ENCODE measurements around the gene VWA7. TPM values are rescaled to one million over a fixed set of nuclear protein-coding genes. Genes with fewer than 3 reads are reported as not detected.

VWA7 gene
- total RNA-seq, 1 donor from 2014 or later = 3.0 TPM

DNA sequence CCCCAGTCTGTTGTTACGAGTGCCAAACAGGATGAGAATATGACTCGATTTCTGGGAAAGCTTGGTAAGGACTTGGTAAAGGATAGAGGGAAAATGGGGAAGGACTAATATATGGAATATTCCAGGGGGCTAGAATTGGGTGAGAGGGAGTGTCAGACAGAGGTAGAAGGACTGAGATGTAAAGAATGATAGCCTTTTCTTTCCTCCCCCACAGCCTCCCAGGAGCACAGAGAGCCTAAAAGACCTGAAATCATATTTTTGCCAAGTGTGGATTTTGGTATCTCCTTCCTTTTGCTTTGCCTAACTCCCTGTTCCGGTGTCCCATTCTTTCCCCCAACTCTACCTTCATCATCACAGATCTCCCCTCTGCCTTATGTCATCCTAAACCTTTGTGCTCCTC lies 34.2 kb downstream of the VWA7 start:
- no peak overlapping the region for H3K27ac Mint-ChIP-seq
- H3K36me3 Mint-ChIP-seq (ENCODE audit: low read depth) = peaks cover 52% of the 10 kb centered on the region
- H3K4me3 Mint-ChIP-seq = no peak overlapping the region

DNA sequence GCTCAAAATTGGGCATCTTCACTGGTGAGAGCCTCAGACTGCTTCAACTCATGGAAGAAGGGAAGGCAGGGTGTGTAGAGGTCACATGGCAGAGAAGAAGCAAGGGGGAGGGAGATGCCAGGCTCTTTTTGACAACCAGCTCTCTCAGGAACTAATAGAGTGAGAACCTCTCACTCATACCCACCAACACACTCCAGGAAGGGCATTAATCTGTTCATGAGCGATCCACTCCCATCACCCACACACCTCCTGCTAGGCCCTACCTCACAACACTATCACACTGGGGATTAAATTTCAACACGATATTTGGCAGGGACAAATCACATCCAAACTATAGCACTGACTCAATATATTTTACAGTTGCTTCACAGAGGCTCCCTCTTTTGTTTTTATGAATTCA lies 35.3 kb downstream of the VWA7 start:
- Mint-ChIP-seq H3K4me1 (peaks cover 56% of the 10 kb centered on the region), H3K27ac (peak overlapping the region; percentile 67), H3K9me3 (no peaks in the 10 kb centered on the region), H3K36me3 (ENCODE audit: low read depth) (peaks cover 44% of the 10 kb centered on the region), H3K27me3 (no peaks in the 10 kb centered on the region), H3K4me3 (peak overlapping the region; percentile 98)
- intact Hi-C loops (cut with micrococcal nuclease) = no loop called here
- no peak for DNase-seq

More for the DNA sequence above, 34.2 kb downstream of the VWA7 start:
- Mint-ChIP-seq H3K27me3 (no peaks in the 10 kb centered on the region), H3K4me1 (peaks cover 47% of the 10 kb centered on the region), H3K9me3 (no peaks in the 10 kb centered on the region)
- intact Hi-C loops (cut with micrococcal nuclease) = no loop called here
- no peak for DNase-seq

DNA sequence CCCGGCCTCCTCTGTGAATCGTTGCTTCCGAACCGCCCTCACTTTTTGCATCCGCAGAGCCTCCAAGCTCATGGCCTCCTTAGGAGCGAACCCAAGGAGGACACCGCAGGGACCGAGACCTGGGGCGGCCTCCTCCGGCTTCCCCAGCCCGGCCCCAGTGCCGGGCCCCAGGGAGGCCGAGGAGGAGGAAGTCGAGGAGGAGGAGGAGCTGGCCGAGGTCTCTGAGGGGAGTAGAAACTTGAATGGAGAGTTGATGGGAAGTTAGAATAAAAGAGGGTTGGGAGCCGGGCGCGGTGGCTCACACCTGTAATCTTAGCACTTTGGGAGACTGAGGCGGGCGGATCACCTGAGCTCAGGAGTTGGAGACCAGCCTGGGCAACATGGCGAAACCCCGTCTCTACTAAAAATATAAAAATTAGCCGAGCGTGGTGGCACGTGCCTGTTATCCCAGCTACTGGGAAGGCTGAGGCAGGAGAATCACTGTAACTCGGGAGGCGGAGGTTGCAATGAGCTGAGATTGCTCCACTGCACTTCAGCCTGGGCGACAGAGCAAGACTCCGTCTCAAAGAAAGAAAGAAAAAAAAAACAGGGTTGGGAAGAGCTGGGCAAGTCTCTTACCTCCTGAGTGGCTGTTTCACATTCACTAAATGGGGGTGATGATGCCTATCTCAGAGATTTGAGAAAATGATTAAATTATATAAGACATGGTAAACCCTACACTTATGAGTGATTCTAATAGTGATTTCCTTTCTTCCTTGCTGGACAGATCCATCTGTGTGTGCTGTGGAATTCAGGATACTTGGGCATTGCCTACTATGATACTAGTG lies 36.5 kb downstream of the VWA7 start:
- H3K27me3 Mint-ChIP-seq = no peaks in the 10 kb centered on the region
- peaks cover 58% of the 10 kb centered on the region for H3K4me1 Mint-ChIP-seq
- peak overlapping the region; percentile 98 for H3K4me3 Mint-ChIP-seq
- no peaks in the 10 kb centered on the region for H3K9me3 Mint-ChIP-seq
- peak; percentile 87 for DNase-seq
- peaks cover 50% of the 10 kb centered on the region for H3K36me3 Mint-ChIP-seq (ENCODE audit: low read depth)
- H3K27ac Mint-ChIP-seq = peak overlapping the region; percentile 93
- intact Hi-C loops (cut with micrococcal nuclease) = no loop called here

DNA sequence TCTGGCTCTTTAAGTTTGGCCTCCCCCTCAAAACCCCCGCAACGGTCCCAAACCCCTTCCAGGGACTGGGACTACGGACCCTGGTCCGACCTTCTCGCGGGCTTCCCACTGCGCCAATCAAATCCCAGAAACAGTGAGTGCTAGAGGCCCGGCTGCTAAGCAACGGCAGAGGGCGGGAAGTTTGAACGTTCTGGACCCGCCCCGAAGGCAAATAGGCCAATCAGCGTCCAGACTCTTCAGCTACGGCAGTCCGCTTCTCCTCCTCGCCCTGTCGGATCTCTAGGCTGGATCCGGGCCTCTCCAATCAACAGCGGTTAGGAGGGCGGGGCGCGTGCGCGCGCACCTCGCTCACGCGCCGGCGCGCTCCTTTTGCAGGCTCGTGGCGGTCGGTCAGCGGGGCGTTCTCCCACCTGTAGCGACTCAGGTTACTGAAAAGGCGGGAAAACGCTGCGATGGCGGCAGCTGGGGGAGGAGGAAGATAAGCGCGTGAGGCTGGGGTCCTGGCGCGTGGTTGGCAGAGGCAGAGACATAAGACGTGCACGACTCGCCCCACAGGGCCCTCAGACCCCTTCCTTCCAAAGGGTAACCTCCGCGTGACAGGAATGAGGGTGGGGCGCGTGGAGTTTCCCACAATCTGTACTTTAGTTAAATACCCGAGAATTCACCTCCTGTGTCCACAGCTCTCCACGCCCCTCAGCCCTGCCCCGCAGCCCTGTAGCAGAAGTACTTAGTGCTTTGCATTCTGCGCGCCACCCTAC lies 37.3 kb downstream of the VWA7 start, which contains the start of gene MSH5:
Gene MSH5 (plus strand): TSS at position 367 of the 758 bp plus-strand sequence. CDS start 462 bp downstream, outside the sequence.
- H3K4me3 Mint-ChIP-seq = peak within 1 kb of the TSS; percentile 98
- DNase-seq = peak; percentile 99
- H3K9me3 Mint-ChIP-seq = no peaks in the 10 kb centered on the region
- H3K27me3 Mint-ChIP-seq = no peaks in the 10 kb centered on the region
- intact Hi-C loops (cut with micrococcal nuclease) = loop anchor here (1.0 to 10.0 kb wide), 8 partner anchors 29 to 1575 kb away; partner anchors contain the start of genes ATP6V1G2, HSD17B8, LTB and LY6G5C
- H3K36me3 Mint-ChIP-seq (ENCODE audit: low read depth) = peaks cover 50% of the 10 kb centered on the region
- H3K27ac Mint-ChIP-seq = peak within 1 kb of the TSS; percentile 93
- H3K4me1 Mint-ChIP-seq = peaks cover 54% of the 10 kb centered on the region

DNA sequence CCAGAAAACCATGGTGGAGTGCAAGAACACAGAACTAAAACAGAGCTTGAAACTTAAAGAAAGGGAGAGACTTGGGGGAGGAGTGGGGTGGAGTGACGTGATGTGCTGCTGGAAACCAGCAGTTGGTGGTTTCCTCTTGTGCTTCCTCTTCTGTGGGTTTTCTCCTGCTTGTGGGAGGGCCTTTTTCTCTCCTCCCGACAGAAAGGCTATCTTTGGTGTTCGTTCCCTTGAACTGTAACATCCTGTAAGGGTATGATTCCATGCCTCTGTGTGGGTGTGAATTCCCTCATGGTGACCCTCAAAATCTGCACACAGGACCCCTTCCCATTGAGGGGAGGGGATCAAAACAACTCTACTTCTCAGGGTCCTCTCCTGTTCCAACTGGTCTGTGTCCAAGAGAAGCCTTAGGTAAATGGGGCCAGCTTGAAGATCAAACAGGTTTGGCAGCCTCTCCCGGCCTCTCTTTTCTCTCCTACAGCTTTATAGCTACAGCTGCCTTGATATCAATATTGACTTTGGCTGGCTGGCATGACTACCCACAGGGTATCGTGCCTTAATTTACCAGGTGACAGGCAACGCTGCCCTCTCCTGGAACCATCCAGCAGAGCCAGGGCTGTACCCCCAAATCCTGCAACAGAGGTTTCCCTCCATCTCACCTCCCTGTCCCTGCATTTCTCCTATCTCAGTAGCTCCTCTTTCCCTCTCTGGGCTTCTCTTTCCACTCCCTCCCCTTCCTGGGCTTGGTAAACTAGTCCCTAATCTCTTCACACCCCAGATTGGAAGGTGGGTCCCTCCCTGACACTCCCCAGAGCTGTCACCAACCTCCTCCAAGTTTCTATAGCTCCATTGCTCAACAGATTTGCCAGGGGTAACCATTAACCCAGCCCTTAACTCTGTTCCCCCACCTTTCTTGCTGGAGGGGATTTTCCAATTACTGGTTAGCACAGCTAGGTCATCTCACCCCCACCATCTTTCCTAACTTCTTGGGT lies 38.8 kb downstream of the VWA7 start:
- intact Hi-C loops (cut with micrococcal nuclease) = loop anchor here (1.0 to 10.0 kb wide), 9 partner anchors 9 to 1577 kb away; partner anchors contain the start of genes ATP6V1G2, DDAH2, GPANK1 and HSD17B8
- H3K27ac Mint-ChIP-seq = peak overlapping the region; percentile 93
- H3K27me3 Mint-ChIP-seq = no peaks in the 10 kb centered on the region
- peaks cover 56% of the 10 kb centered on the region for H3K36me3 Mint-ChIP-seq (ENCODE audit: low read depth)
- peak; percentile 92 for DNase-seq
- H3K4me1 Mint-ChIP-seq = peaks cover 65% of the 10 kb centered on the region
- H3K4me3 Mint-ChIP-seq = peak overlapping the region; percentile 98
- H3K9me3 Mint-ChIP-seq = no peaks in the 10 kb centered on the region

DNA sequence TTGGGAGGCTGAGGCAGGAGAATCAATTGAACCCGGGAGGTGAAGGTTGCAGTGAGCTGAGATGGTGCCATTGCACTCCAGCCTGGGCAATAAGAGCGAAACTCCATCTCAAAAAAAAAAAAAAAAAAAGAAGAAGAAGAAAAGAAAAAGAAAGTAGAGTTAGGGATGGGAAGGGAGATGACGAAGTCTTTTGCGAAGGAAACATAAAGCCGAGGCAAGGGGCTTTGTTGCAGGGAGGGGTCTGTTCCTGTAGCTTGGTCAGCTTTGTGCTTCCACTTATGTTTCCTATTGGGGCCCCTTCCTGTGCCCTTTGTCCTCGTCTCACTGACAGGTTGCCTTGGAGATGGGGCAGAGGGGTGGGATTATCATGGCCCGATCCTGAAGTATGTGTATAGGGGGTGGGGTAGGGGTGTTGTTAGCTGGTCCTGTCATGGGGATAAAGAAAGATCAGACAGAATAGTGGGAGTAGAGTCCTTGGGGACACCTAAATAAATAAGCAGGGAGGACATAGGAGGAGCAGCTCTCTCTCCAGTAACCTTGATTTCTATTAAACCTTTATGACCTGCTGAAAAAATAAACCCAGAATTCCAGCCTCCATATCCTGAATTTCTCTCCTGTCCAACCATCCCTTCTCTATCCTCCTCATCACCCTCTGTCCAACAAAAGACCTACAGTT lies 39.7 kb downstream of the VWA7 start:
- Mint-ChIP-seq H3K9me3 (no peaks in the 10 kb centered on the region), H3K4me3 (peak overlapping the region; percentile 98), H3K27me3 (no peaks in the 10 kb centered on the region), H3K27ac (peak overlapping the region; percentile 93), H3K36me3 (ENCODE audit: low read depth) (peaks cover 51% of the 10 kb centered on the region), H3K4me1 (peaks cover 64% of the 10 kb centered on the region)
- peak; percentile 80 for DNase-seq
- intact Hi-C loops (cut with micrococcal nuclease) = loop anchor here (2.0 to 10.0 kb wide), 5 partner anchors 73 to 1577 kb away; partner anchors contain the start of genes ATP6V1G2, GPANK1, HSD17B8 and LTB

DNA sequence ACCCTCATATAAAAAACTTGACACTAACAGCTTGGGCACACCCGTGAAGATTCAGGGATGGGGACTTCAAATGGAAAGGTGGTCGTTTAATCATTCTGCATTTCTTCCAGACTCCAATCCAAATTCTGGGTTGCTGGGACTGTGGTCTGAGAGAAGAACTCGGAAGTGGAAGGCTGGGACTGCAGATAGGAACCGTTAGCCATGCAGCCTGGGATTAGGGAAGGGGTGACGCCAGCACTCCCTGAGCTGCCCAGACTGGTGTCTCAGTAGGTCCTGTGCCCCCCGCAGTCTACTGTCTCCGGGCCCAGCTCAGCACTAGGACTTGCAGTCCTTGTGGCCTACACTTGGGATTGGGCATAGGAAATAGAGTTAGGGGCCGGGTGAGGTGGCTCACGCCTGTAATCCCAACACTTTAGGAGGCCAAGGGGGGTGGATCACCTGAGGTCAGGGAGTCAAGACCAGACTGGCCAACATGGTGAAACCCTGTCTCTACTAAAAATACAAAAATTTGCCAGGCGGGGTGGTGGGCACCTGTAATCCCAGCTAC lies 40.3 kb downstream of the VWA7 start:
- Mint-ChIP-seq H3K36me3 (ENCODE audit: low read depth) (peaks cover 53% of the 10 kb centered on the region), H3K27ac (peak overlapping the region; percentile 93), H3K4me3 (peak overlapping the region; percentile 98), H3K9me3 (no peaks in the 10 kb centered on the region), H3K27me3 (no peaks in the 10 kb centered on the region), H3K4me1 (peaks cover 68% of the 10 kb centered on the region)
- peak; percentile 70 for DNase-seq
- intact Hi-C loops (cut with micrococcal nuclease) = loop anchor here (1.0 to 10.0 kb wide), 6 partner anchors 34 to 1578 kb away; partner anchors contain the start of genes ABHD16A, ATP6V1G2, GPANK1 and HSD17B8

DNA sequence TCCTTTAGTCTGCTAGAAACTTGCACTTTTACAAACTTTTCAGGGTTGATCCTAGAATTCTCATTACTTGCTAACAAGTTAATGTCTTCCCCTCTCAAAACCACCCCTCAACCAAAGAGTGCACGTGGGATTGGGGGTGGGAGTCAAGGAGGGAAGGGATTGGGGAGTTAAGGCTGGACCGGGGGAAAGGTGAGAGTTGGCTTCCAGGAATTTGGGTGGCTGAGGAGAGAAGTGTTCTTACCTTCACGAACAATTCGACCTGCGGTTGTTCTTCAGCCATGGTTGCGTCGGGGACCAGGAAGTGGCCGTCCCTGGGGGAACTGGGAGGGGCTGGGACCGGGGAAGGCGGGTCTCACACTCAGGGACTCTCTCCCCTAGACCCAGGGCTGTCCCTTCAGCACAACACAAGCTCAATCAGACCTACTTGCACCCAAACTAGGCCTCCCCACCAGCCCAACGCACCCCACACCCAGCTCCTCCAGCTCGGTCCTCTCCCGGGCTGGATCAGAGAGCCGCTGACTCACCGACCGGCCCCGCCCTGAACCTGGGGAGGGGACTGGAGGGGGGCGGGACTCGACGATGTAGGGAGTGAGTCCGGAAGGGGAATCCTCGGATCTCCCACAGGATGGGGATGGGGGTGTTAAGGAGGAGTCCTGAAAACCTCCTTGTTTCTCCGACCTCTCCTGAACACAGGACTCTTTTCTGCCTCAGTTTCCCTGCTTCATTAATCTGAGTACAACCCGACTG lies 40.9 kb downstream of the VWA7 start, which contains the start of gene CLIC1:
Gene CLIC1 (minus strand): TSS at position 510 of the 747 bp plus-strand sequence. CDS start 230 bp downstream, at position 280.
- intact Hi-C loops (cut with micrococcal nuclease) = loop anchor here (1.0 to 10.0 kb wide), 6 partner anchors 33 to 1579 kb away; partner anchors contain the start of genes ABHD16A, ATP6V1G2, GPANK1 and HSD17B8
- peaks cover 51% of the 10 kb centered on the region for H3K36me3 Mint-ChIP-seq (ENCODE audit: low read depth)
- H3K27me3 Mint-ChIP-seq = no peaks in the 10 kb centered on the region
- peak; percentile 95 for DNase-seq
- peaks cover 64% of the 10 kb centered on the region for H3K4me1 Mint-ChIP-seq
- H3K9me3 Mint-ChIP-seq = no peaks in the 10 kb centered on the region
- H3K27ac Mint-ChIP-seq = peak within 1 kb of the TSS; percentile 93
- H3K4me3 Mint-ChIP-seq = peak within 1 kb of the TSS; percentile 98

DNA sequence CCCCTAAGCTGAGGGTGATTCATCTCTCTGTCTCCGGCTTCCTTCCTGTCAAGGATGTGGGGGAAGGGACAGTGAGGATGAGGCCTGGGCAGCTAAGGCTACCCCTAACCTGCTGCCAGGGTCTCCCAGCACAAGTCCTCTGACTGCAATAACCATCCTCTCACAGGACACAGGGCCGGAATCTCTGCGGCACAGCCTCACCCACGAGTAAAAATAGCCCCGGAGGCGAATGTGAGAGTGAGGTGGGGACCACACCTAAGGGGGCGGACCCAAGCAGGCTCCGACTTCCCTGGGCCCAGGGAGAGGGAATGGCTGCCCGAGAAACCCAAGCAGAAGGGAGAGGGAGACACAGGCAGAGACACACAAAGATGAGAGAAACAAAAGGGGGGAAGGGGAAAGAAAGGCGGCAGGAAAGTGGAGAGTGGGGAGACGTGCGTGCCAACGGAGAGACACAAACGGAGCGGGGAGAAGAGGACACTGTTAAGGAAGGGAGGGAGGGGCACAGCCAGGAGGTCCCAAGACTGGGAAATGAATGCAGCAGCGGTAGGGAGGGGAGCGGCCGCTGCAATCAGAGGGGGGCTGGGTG lies 42.2 kb downstream of the VWA7 start:
- peak; percentile 89 for DNase-seq
- Mint-ChIP-seq H3K27ac (peak overlapping the region; percentile 93), H3K36me3 (ENCODE audit: low read depth) (peaks cover 50% of the 10 kb centered on the region), H3K4me3 (peak overlapping the region; percentile 98), H3K27me3 (no peaks in the 10 kb centered on the region), H3K4me1 (peaks cover 61% of the 10 kb centered on the region), H3K9me3 (no peaks in the 10 kb centered on the region)
- intact Hi-C loops (cut with micrococcal nuclease) = loop anchor here (2.0 to 10.0 kb wide), 5 partner anchors 100 to 1580 kb away; partner anchors contain the start of genes ATP6V1G2, HSD17B8, LTB and NFKBIL1

DNA sequence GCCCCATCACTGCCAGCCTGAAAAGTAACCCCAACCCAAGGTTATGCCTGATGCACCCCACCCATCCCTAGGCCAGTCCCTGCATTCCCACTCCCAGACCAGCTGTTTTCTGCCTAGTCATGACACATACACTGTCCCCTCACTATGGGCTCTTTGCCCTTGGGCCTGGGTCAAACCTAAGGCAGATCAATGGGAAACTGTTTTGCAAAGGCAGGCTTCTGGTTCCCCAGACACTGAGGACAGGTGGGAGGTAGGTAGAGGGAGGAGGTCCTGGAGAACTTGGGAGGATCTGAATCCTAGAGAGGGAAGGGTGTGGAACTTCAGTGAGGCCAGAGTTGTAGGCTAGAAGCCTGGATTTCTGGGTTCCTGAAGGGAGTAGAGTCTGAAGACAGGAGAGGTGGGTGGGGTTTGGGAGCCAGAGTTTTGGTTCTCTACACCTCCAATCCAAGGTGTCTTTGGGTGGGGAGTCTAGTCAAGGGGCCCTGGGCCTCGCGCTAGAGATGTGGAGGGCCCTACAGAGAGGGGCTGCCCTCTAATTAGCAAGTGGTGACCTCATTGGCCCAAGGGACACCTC lies 42.8 kb downstream of the VWA7 start:
- H3K27ac Mint-ChIP-seq = peak overlapping the region; percentile 93
- H3K4me1 Mint-ChIP-seq = peaks cover 58% of the 10 kb centered on the region
- DNase-seq = peak; percentile 60
- H3K4me3 Mint-ChIP-seq = peak overlapping the region; percentile 98
- H3K36me3 Mint-ChIP-seq (ENCODE audit: low read depth) = peaks cover 48% of the 10 kb centered on the region
- no peaks in the 10 kb centered on the region for H3K9me3 Mint-ChIP-seq
- intact Hi-C loops (cut with micrococcal nuclease) = loop anchor here (2.0 to 10.0 kb wide), 3 partner anchors 100 to 1580 kb away; partner anchors contain the start of genes HSD17B8, RING1, RXRB and SLC39A7
- no peaks in the 10 kb centered on the region for H3K27me3 Mint-ChIP-seq

DNA sequence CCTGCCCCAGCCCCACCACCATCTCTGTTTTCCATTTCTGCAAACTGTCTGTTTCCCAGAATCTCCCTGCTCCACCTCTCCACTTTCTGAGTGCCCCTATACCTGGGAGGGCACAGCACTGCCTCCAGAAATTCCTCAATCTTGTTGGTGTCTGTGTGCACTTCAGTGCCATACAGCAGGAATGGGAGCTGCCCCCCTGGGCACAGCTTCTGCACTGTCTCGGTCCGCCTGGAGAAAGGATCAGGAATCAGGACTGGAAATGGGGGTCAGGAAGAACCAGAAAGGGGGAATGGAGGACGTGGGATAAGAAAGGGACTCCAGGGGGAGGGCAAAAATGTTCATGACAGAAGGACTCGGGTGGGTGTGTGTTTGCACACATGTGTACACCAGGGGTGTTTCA lies 43.4 kb downstream of the VWA7 start:
- peak overlapping the region; percentile 98 for H3K4me3 Mint-ChIP-seq
- peaks cover 48% of the 10 kb centered on the region for H3K36me3 Mint-ChIP-seq (ENCODE audit: low read depth)
- no peaks in the 10 kb centered on the region for H3K27me3 Mint-ChIP-seq
- DNase-seq = no peak
- peaks cover 57% of the 10 kb centered on the region for H3K4me1 Mint-ChIP-seq
- H3K27ac Mint-ChIP-seq = peak overlapping the region; percentile 59
- intact Hi-C loops (cut with micrococcal nuclease) = loop anchor here (2.0 to 10.0 kb wide), 3 partner anchors 101 to 1581 kb away; partner anchors contain the start of genes HSD17B8, RING1, RXRB and SLC39A7
- H3K9me3 Mint-ChIP-seq = no peaks in the 10 kb centered on the region

Measured in activated CD4-positive, alpha-beta T cell treated with anti-CD3 and anti-CD28 coated beads, Interleukin-2, amount 10 ng/mL, durations not matched to agents 24 days and 14 days (primary cell).